GM12878 (cell line): ENCODE data around the gene RAB3IL1. TPM values are rescaled to one million over a fixed set of nuclear protein-coding genes. Genes with fewer than 3 reads are reported as not detected.

Experiments used
- ATAC-seq: fragments of 200-7000 bp; cut with Tn5 transposase; 3 replicates; pipeline ENCODE4 v1.9.1; 2020; ENCODE audit warnings: mild to moderate bottlenecking, moderate library complexity
- BruUV-seq: library from RNA; stranded (reverse); fragments of 400-500 nt; replicated peaks from 2 replicates; lab custom pipeline; 2021; lab: Mats Ljungman, UMichigan
- CTCF ChIA-PET: fragments of 300-600 bp; sonication (Branson Sonifier 250); formaldehyde crosslinking; extraction: SDS; loops from one replicate; lab custom pipeline; 2021; ENCODE audit warnings: inconsistent platforms; lab: Yijun Ruan, JAX
- POLR2A ChIA-PET: fragments of 350-600 bp; formaldehyde crosslinking; extraction: SDS; loops from one replicate; lab custom pipeline; 2021; ENCODE audit warnings: inconsistent platforms; lab: Charles Lee
- RAD21 ChIA-PET: fragments of 300-600 bp; sonication (Branson Sonifier 250); formaldehyde crosslinking; loops from one replicate; lab custom pipeline; 2023; ENCODE audit warnings: antibody characterized with exemption; ENCODE audit not compliant: unreplicated experiment; lab: Charles Lee
- SMC1A ChIA-PET: fragments of 300-600 bp; sonication (Branson Sonifier 250); formaldehyde crosslinking; loops from one replicate; lab custom pipeline; 2023; ENCODE audit not compliant: unreplicated experiment, uncharacterized antibody; lab: Charles Lee
- DNase-seq: peaks from one replicate; pipeline ENCODE4 v3.0.0-alpha.2; 2011; ENCODE audit warnings: low read depth, low spot score
- FAIRE-seq: peaks from 3 replicates; lab custom pipeline; 2011; peaks lifted over from hg19 to GRCh38; lab: Jason Lieb, UNC
- H2AFZ ChIP-seq: 2 replicates; pipeline ENCODE4 v1.6.0; 2011; ENCODE audit warnings: low read depth, low read length, control low read depth; ENCODE audit not compliant: control insufficient read depth
- H3K27ac ChIP-seq: 2 replicates; pipeline ENCODE4 v1.5.1; 2011; ENCODE audit warnings: control low read depth; ENCODE audit not compliant: control insufficient read depth, insufficient read depth
- H3K27me3 ChIP-seq, 2 experiments: replicated peaks in 1 of 2; 2 replicates each; pipeline versions ENCODE4 v1.6.0 to v1.6.1; 2011; ENCODE audit warnings: low read length in 1 of 2; ENCODE audit not compliant: control insufficient read depth in 2 of 2, insufficient read depth in 2 of 2
- H3K36me3 ChIP-seq, 2 experiments: 2 replicates each; pipeline ENCODE4 v1.5.1; 2011; ENCODE audit warnings: low read length in 1 of 2; ENCODE audit not compliant: control insufficient read depth in 2 of 2, insufficient read depth in 2 of 2
- H3K4me1 ChIP-seq: 2 replicates; pipeline ENCODE4 v1.6.1; 2011; ENCODE audit warnings: mild to moderate bottlenecking, low read length, moderate library complexity, mixed read lengths; ENCODE audit not compliant: control insufficient read depth, insufficient read depth
- H3K4me2 ChIP-seq: 2 replicates; pipeline ENCODE4 v1.6.0; 2011; ENCODE audit warnings: control low read depth; ENCODE audit not compliant: control insufficient read depth, insufficient read depth
- H3K4me3 ChIP-seq: fragments of 200-600 bp; sonication (generic); 2 replicates; pipeline ENCODE4 v1.5.1; 2016
- H3K79me2 ChIP-seq: 2 replicates; pipeline ENCODE4 v1.6.0; 2011; ENCODE audit warnings: low read length; ENCODE audit not compliant: control insufficient read depth, insufficient read depth
- H3K9ac ChIP-seq: 2 replicates; pipeline ENCODE4 v1.8.0; 2011; ENCODE audit warnings: low read length, control low read depth, mixed read lengths; ENCODE audit not compliant: control insufficient read depth, insufficient read depth
- H3K9me3 ChIP-seq: replicated peaks from 3 replicates; pipeline ENCODE4 v1.5.1; 2011; ENCODE audit warnings: mild to moderate bottlenecking, low read length; ENCODE audit not compliant: control insufficient read depth, insufficient read depth
- H4K20me1 ChIP-seq: 2 replicates; pipeline ENCODE4 v1.6.0; 2011; ENCODE audit not compliant: control insufficient read depth, insufficient read depth
- CHD2 ChIP-seq: IDR thresholded peaks from 2 replicates; pipeline ENCODE4 v1.6.1; 2011; ENCODE audit warnings: low read depth, low read length, improper control_type of control experiment, borderline replicate concordance
- DPF2 ChIP-seq: fragments of 450-650 bp; IDR thresholded peaks from 2 replicates; pipeline ENCODE4 v1.6.1; 2017; ENCODE audit warnings: mild to moderate bottlenecking
- MXI1 ChIP-seq: fragments of 150-350 bp; IDR thresholded peaks from 2 replicates; pipeline ENCODE4 v1.6.1; 2011; ENCODE audit warnings: low read depth, mild to moderate bottlenecking, inconsistent platforms, low read length, improper control_type of control experiment
- NFXL1 ChIP-seq: fragments of 450-650 bp; IDR thresholded peaks from 2 replicates; pipeline ENCODE4 v1.6.1; 2017; ENCODE audit warnings: antibody characterized with exemption, mild to moderate bottlenecking, borderline replicate concordance
- RELB ChIP-seq: fragments of 450-650 bp; IDR thresholded peaks from 2 replicates; pipeline ENCODE4 v1.6.1; 2017; ENCODE audit warnings: low read depth, mild to moderate bottlenecking, moderate library complexity
- SMAD5 ChIP-seq: IDR thresholded peaks from 2 replicates; pipeline ENCODE4 v1.6.1; 2016; ENCODE audit warnings: antibody characterized with exemption, low read depth
- SMARCA5 ChIP-seq: fragments of 450-650 bp; IDR thresholded peaks from 2 replicates; pipeline ENCODE4 v1.6.1; 2017; ENCODE audit warnings: mild to moderate bottlenecking
- USF2 ChIP-seq: IDR thresholded peaks from 2 replicates; pipeline ENCODE4 v1.6.1; 2011; ENCODE audit warnings: low read depth, low read length, improper control_type of control experiment, borderline replicate concordance
- WGBS: methylation state at CpG from one replicate; pipeline ENCODE4 v1.1.6; 2016; ENCODE audit warnings: low lambda C conversion rate; ENCODE audit not compliant: insufficient replicate concordance, insufficient coverage; ENCODE audit errors: missing lambda C conversion rate; 5-methylcytosine and 5-hydroxymethylcytosine counted together
- in situ Hi-C: fragments of 300-500 bp; cut with MboI; formaldehyde crosslinking; loops from 9 replicates; pipeline ENCODE4 v1.14.3; 2018; ENCODE audit warnings: mixed read lengths
- intact Hi-C: fragments of 100-400 bp; cut with micrococcal nuclease; formaldehyde crosslinking; loops from one replicate; pipeline ENCODE4 v1.14.2; 2022; ENCODE audit not compliant: unreplicated experiment
- polyA plus RNA-seq, 11 experiments: library from polyadenylated mRNA; depleted of rRNA in 4 of 11; unstranded in 6 of 11; stranded (reverse) in 5 of 11; fragments of >200 nt; fragmentation: Nextera tagmentation in 4 of 11; fragmentation: Illumina TruSeq in 1 of 11; extraction: Ambion mirVana in 4 of 11; extraction: Trizol in 1 of 11; gene quantifications; 1 replicate in 1 of 11; 2 replicates in 10 of 11; pipeline versions ENCODE4 v1.2.1 to v1.2.3, GENCODE V29; 2011 to 2016; ENCODE audit warnings: inconsistent platforms in 2 of 11, missing spikeins in 2 of 11, low read depth in 1 of 11
- total RNA-seq, 4 experiments: library from RNA; depleted of rRNA in 3 of 4; stranded (reverse); fragments of >200 nt in 3 of 4; fragmentation: Illumina TruSeq in 1 of 4; extraction: Trizol in 1 of 4; gene quantifications; 2 replicates each; pipeline versions ENCODE4 v1.2.1 to v1.2.3, GENCODE V29; 2013 to 2021

Gene RAB3IL1
- total and polyA plus RNA-seq, 10 of the 15 experiments (the other 5 are each of a cell fraction or from before 2014, with no cell fraction given): 0.04 TPM; not detected in 9

- peaks cover 3% of the 10 kb centered on the region; the same call in 1 of the 2 replicates for H3K4me1 ChIP-seq
- CTCF ChIA-PET: interaction anchor here (1.8 kb wide), 1 partner anchor 8 kb away, joined by 4 read pairs; no protein-coding TSS in a partner anchor
- ATAC-seq (no peak), FAIRE-seq (no peak), DNase-seq (no peak)
- in situ Hi-C loops (no loop called here), intact Hi-C loops (no loop called here)
- peak overlapping the region; percentile 60; the same call in 1 of the 2 replicates for H3K4me2 ChIP-seq
- 93% methylated on average over 20 of the region's 20 CpGs for WGBS
- H2AFZ ChIP-seq: no peak overlapping the region
- SMC1A ChIA-PET: no interaction called here
- no peak overlapping the region for H3K27ac ChIP-seq
- H3K9ac ChIP-seq: no peak overlapping the region
- H3K4me3 ChIP-seq: no peak overlapping the region
- POLR2A ChIA-PET: no interaction called here
- no TSS peak for BruUV-seq
- RAD21 ChIA-PET: no interaction called here
- H3K79me2 ChIP-seq: no peaks in the 10 kb centered on the region
- no peaks in the 10 kb centered on the region for H3K36me3 ChIP-seq
- no peaks in the 10 kb centered on the region; a peak in 1 of 4 replicates for H3K27me3 ChIP-seq
- no peaks in the 10 kb centered on the region; the same call in 1 of the 2 replicates for H4K20me1 ChIP-seq
- no peaks in the 10 kb centered on the region for H3K9me3 ChIP-seq
- TF ChIP-seq NFXL1 (no peak), RELB (no peak), SMAD5 (no peak), DPF2 (no peak), USF2 (no peak), MXI1 (no peak), SMARCA5 (no peak), CHD2 (no peak)
These were observed 39.0 kb upstream of the RAB3IL1 start for GRCh38 chr11:61956191-61957020.
